GM18519 (cell line): ENCODE data around the gene IP6K2.
"Not testable (repeated sequence)": the region's sequence is repeated elsewhere in the genome, so short reads cannot be mapped to it uniquely, and the experiment has no call there.

Source experiments
- ATAC-seq: cut with Tn5 transposase; IDR thresholded peaks from one replicate; pipeline ENCODE4 v1.9.1; 2021; ENCODE audit warnings: mild to moderate bottlenecking, moderate library complexity; ENCODE audit not compliant: unreplicated experiment, low FRiP score

The IP6K2 gene

DNA sequence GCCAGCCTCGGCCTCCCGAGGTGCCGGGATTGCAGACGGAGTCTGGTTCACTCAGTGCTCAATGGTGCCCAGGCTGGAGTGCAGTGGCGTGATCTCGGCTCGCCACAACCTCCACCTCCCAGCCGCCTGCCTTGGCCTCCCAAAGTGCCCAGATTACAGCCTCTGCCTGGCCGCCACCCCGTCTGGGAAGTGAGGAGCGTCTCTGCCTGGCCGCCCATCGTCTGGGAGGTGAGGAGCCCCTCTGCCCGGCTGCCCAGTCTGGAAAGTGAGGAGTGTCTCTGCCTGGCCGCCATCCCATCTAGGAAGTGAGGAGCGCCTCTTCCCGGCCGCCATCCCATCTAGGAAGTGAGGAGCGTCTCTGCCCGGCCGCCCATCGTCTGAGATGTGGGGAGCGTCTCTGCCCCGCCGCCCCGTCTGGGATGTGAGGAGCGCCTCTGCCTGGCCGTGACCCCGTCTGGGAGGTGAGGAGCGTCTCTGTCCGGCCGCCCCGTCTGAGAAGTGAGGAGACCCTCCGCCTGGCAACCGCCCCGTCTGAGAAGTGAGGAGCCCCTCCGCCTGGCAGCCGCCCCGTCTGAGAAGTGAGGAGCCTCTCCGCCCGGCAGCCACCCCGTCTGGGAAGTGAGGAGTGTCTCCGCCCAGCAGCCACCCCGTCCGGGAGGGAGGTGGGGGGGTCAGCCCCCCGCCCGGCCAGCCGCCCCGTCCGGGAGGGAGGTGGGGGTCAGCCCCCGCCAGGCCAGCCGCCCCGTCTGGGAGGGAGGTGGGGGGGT, 16.9 kb upstream of the IP6K2 start:
- not testable (repeated sequence) for ATAC-seq

DNA sequence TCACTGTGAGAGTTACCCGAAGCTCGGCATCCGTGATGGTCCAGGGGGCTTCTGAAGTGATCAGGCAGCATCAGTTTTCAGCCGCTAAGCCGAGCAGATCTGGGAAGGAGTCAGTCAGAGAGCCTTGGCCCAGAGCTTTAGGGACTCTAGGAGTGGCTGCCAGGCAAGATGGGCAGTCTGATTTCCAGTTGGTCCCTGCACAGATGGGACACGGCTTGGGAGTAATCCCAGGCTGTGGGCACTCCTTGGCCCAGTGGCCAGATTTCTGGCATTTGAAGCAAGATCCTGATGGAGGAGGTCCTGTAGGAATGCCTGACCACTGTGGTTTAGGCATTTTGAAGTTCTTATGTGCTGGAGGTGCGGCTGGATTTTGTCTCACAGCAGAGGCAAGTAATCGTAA, 10.5 kb upstream of the IP6K2 start:
- ATAC-seq, result no peak

DNA sequence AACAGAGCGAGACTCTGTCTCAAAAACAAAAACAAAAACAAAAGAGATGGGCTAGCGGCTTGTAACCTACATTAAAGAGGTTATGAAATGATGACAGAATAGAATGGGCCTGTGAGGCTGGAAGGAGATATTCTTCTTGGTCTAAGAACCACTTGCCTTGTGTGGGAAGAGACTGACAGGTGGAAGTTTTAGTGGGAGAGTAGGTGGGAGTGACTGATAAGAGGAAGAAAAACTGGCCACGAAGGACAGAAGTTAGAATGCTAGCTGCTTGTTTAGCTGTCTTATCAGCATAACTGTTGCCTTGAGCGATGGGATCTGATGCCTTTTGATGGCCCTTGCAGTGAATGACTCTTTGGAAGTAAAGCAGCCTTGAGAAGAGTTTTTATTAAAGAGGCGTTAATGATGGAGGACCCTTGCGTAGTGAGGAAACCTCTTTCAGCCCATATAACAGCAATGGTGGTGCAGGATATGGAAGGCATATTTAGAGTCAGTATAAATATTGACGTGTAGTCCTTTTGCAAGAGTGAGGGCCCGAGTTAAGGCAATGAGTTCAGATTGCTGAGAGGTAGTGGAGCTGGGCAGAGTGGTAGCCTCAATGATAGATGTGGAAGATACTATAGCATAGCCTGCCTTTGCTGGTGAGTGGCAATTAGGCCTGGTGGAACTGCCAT, 8.3 kb upstream of the IP6K2 start:
- ATAC-seq, result not testable (repeated sequence)

DNA sequence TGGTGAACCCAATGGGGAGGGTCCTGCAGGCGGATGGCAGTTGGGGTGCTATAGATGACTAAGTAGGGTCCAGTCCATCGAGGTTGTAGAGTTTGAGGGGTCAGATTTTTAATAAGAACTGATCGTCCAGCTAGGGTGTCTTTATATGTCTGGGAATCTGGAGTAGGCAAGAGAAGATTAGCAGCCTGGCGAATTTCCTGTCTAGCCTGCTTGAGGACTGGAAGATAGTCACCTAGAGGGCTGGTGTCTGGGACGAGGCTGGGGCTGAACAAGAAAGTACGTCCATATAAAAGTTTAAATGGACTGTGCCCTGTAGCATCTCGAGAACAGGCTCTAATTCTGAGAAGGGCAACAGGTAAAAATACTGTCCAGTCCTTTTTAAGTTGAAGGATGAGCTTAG, 6.7 kb upstream of the IP6K2 start:
- ATAC-seq, result no peak

DNA sequence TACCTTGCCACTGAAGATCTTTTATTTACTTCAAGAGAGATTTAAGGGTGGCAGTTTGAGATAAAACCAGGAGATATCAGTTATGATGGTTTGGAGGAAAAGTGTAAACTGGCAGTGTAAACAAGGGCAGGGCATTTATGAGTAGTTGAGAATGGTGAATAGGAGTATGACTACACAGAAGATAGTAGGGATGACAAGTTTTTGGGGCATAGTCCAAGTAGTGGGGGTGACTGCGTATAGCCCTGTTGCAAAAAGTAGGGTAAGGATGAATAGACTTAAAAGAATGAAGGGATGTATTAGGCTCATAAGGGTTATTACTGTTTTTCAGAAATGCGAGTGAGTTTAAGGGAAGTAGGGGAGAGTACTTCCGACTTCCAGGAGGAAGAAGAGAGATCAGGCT, 6.3 kb upstream of the IP6K2 start:
- ATAC-seq, result not testable (repeated sequence)

DNA sequence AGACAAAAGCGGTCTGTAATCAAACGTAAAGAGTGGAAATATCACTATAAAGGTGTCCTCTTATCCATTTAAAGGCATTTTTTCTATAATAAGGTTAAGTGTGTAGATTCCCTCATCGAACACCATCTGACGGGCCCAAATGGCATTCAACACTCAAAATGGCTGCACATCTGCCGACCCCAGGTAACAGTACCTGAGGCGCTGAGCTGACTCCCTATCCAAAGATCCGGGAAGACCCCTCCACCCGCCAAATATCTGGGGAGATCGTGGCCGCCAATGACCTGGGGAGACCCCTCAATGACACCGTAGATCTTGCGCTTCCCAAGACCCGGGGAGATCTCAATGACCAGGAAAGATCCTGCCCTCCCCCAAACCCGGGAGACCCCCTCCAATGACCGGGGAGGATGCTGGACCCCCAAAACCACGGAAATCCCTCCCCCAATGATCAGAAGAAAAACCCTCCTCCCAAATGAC, 476 bp downstream of the IP6K2 start:
- no peak for ATAC-seq

DNA sequence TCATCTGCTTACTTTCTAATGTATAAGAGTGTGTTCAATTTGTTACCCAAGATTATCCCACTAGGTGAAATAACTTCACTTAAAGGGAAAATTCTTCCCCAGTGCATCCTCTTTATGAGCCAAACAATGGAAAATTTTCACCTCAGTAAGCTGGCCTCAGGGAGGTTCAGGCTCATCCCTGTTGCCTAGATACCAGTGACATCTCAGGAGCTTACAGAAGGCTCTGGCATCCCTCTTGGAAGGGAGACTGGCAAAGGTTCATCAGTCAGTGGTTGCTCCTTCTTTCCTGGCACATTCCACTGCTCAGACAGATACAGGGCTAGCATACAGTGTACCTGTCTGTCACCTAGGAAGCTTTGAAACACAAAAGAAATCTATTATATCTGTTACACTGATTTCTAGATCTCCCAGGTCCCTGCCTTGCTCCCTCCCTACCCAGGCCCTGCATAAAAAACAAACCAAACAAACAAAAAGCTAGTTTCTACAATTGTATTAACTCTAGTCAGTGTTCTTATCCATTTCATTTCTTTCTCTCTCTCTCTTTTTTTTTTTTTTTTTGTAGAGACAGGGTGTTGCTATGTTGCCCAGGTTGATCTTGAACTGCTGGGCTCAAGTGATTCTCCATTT, 1.7 kb downstream of the IP6K2 start:
- no peak for ATAC-seq

DNA sequence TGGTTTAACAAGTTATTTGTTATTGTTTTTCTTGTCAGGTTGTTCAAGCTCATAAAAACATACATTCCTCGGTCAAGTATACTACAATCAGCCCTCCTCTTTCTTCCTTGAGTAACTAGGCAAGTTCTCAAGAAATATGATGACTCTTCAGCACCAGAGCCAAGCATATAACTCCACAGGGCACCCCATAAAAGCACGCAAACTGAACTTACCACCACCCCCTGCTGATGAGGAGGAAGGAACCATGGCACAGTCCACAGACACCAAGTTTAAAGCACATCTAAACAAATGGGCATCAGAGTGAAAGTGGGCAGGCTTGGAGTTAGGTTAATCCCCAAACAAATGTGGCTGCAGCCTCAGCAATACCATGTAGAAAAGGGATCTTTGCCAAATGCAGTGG, 5.3 kb downstream of the IP6K2 start:
- no peak for ATAC-seq

DNA sequence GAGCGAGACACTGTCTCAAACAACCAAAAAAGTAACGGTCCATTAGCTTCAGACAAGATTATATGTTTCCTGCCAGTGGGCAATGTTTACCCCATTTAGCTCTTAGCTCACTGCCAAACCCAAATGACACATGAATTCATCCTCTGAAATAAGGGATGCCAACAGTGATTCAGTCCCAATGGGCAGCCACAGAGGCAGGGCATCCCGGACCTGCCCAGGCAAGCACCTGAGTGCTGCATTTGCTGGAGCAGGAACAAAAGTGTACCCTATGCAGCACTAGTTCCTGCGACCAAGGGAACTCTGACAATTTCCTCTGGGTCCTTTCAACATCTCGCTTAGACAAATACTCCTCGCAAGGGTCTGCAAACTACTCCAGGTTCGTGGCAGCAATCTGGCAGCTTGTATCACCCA, 8.0 kb downstream of the IP6K2 start:
- no peak for ATAC-seq

DNA sequence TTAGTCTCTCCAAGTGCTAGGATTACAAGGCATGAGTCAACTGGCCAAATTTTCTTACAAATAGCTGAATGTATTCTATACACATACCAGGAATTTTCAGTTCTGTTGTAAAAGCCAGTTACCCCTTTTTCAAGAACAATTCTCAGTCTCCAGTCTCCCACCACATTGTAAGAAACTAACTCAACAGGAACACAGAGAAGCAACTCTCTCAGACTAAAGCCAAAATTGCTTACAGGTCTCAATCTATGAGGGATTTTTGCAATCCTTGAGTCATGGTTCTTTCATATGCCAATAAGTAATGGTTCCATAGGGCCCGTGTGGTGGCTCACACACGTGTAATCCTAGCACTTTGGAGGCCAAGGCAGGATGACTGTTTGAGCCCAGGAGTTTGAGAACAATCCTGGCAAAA, 8.5 kb downstream of the IP6K2 start:
- no peak for ATAC-seq

DNA sequence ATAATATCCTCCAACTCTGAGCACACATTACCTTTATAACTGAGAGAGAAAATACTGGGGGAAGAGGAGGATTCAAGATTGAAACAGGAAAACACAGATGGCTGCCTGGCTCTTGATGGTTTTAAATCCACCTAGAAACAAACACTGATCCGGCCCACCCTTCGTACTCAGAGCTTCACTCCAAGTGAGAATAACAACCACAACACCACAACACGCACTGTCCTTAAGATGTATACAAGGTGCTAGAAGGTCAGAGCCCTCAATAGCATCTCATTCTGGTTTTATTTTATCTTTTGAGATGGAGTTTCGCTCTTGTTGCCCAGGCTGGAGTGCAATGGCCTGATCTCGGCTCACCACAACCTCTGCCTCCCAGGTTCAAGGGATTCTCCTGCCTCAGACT, 9.9 kb downstream of the IP6K2 start:
- no peak for ATAC-seq

DNA sequence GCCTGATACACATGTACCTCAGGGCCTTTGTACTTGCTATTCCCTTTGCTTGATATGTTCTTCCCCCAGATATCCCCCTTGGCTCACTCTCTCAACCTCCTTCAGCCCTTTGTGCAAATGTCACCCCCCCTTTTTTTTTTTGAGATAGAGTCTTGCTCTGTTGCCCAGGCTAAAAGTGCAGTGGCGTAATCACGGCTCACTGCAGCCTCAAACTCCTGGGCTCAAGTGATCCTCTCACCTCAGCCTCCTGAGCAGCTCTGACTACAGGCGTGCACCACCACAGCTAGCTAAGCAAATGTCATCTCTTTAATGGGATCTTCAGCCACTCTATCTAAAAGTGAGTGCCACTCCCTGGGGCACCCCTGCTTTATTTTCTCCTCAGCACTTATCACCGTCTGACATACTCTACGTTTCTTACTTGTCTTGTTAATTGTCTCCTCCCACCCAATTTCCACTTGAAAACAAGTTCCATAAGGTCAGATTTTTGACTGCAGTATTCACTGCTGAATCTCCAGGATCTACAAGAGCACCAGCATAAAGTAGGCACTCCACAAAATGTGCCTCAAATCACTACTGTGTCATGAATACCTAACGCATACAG, 14.6 kb downstream of the IP6K2 start:
- ATAC-seq, result no peak

DNA sequence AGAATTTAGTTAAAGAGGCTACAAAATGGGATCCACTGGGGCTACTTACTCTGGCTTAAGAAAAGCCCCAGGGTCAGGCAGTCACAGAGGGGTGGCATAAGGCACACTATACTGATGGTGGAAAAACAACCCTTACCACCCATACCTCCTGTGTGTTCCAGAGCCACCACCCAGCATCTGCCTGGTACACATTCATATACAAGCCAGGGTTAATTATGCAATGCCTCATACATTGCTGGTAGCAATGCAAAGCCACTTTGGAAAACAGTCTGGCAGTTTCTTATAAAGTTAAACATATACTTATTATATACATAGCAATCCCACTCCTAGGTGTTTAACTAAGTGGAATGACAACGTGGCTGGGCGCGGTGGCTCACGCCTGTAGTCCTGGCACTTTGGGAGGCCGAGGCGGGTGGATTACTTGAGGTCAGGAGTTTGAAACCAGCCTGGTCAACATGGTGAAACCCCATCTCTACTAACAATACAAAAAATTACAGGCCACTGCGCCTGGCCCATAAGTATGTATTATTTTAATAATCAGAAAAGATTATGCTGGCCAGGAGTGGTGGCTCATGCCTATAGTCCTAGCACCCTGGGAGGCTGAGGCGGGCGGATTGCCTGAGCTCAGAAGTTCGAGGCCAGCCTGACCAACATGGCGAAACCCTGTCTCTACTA, 16.2 kb downstream of the IP6K2 start:
- ATAC-seq, result no peak

DNA sequence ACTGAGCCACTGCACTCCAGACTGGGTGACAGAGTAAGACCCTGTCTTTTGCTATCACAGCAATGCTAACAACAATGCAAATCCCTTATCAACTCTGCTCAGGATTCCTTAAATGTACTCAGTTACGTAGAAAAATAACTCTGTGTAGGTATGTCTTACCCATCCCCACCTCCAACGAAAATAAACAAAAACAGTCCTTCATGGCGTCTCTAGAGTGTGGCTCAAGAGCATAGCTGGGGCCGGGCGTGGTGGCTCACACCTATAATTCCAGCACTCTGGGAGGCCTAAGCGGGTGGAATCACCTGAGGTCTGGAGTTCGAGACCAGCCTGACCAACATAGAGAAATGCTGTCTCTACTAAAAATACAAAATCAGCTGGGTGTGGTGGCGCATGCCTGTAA, 18.1 kb downstream of the IP6K2 start:
- ATAC-seq, result no peak

DNA sequence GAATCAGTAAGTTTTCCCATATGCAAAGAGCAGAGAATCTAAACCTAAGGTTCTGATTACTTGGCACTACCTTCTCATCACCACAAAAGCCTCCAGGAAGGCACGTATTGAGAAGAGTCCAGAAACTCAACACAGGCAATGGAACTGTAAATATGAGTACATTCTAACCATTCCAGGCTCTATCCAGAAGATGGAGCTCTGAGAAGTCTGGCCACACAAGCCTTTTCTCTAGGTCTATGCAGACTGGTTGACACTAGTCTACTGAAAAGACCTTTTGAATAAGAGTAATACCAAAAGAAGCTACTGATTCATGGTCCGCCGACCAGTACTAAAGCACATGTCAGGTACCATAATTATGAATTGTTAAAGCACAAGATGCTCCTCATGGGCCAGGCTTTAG, 19.1 kb downstream of the IP6K2 start:
- ATAC-seq, result no peak

DNA sequence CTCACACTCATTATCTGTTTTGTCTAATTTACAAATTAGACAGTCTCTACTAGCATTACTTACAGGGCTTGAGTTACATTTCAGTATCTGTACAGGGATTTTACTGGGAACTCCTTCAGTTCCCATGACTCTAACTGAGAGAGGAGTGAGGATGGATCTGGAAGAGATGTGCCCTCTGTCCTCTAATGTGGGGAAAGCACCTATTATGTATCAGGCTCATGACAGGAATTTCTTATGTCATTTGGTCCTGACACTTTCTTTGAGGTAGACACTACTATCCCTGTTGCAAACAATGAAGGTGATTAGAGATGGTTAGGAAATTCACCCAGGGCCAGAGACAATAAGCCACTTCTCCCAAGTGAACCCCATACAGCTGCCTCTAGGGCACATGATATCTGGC, 20.4 kb downstream of the IP6K2 start:
- ATAC-seq, result no peak

DNA sequence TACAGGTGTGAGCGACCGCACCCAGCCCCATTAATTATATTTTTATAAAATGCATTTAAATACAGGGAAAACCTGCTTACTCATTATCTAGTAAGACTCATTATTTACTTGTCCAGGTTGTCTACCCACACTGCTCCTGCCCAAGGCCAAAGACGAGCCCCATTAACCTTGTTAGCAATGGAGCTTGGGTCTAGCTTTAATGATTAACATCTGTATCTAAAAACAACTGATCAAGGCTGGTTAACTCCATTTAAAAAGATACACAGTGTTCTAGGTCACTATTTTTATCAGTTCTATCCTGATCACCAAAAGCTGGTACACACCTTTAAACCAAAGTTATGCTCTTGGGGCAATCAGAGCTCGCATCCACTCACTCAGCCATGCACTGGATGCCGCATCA, 20.9 kb downstream of the IP6K2 start:
- no peak for ATAC-seq

DNA sequence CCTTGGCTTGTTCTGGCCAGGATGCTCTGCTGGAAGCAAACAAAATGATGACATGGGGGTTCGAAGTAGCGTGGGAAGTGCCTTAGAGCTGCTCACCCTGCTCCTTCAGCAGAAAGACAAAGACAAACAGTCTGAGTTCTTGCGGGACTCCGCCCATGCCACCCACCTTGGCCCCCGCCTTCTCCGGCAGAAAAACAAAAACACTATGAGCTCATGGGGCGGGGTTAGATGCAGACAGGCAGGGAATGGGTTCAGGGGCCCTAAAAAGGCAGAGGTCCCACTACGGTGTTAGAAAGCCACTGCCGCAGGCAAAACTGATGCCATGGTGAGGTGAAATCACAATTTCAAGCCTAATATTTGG, 21.6 kb downstream of the IP6K2 start:
- no peak for ATAC-seq

DNA sequence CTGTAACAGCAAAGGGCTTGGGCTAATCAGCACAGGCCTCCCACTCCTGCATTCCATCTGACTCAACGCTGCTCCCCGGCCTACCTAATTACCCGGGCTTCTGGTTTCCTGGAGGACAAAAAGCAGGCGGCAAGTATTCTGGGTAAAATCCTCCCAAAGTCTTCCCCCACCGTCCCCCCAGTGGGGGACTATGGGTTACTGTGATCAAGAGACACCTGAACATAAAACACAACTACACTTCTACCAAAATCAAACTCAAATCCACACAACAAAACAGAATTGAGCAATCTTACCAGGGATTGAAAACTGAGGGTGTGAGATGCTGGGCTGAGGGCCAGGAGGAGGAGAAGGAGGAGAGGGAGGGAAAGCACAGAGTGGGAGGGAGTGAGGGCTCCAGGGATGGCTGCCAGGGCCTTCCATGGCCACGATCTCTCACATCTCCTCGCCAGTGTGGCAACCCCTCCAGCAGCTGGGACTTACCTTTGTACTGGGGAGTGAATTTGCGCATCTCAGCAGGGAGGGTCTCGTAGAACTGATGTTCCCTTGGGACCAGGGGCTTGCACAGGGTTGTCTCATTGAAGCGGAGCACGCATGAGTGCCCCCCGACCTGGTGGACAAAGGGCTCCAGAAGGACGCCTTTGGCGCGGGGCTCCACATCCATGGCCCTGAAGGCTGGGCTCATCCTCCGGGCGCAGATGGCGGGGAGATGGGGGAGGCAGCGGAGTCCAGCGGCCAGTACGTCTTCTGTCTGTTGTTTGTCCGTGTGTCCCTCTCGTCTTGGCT, 22.2 kb downstream of the IP6K2 start:
- ATAC-seq, result no peak

DNA sequence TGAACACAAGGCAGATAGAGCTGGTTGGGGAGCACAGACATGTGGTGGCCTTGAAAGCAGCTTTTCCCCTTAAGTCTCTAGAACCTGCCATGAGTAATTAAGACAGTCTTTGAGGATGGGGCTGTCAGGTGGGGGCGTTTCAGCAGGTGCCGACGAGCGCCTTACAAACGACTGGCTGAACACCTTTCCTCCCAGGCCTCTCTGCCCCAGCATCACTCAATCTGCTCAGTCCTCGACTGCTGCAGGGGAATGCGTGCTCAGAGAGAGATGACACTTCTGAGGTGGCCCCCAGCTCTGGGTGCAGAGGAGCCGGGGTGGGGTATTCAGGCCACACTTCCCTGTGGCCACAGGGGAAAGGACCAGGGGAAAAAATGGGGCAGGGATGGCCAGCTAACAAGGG, 23.2 kb downstream of the IP6K2 start:
- no peak for ATAC-seq
